Osteoblast (primary cell): ENCODE measurements around the gene CTPS2. TPM values are rescaled to one million over a fixed set of nuclear protein-coding genes. Genes with fewer than 3 reads are reported as not detected.

ENCODE experiments used
- DNase-seq: peaks from one replicate; pipeline ENCODE4 v3.0.0; 2011; ENCODE audit warnings: low spot score, mixed read lengths; ENCODE audit not compliant: insufficient read length; ENCODE audit errors: missing footprints
- H2AFZ ChIP-seq: 2 replicates; pipeline ENCODE4 v1.6.0; 2011; ENCODE audit warnings: mild to moderate bottlenecking, low read length
- H3K27ac ChIP-seq: 2 replicates; pipeline ENCODE4 v1.5.1; 2011; ENCODE audit warnings: mild to moderate bottlenecking, low read depth, low read length, moderate library complexity
- H3K27me3 ChIP-seq: 2 replicates; pipeline ENCODE4 v1.6.0; 2012; ENCODE audit warnings: mild to moderate bottlenecking, control low read depth, inconsistent platforms, low read length, moderate library complexity; ENCODE audit not compliant: insufficient read depth
- H3K36me3 ChIP-seq: 2 replicates; pipeline ENCODE4 v1.5.1; 2011; ENCODE audit warnings: mild to moderate bottlenecking, low read length, control low read depth, moderate library complexity; ENCODE audit not compliant: insufficient read depth
- H3K4me1 ChIP-seq: 2 replicates; pipeline ENCODE4 v1.5.1; 2011; ENCODE audit warnings: mild to moderate bottlenecking, low read length, control low read depth, moderate library complexity; ENCODE audit not compliant: insufficient read depth
- H3K4me2 ChIP-seq: 2 replicates; pipeline ENCODE4 v1.6.0; 2011; ENCODE audit warnings: mild to moderate bottlenecking, low read length; ENCODE audit not compliant: insufficient read depth
- H3K4me3 ChIP-seq: fragments of 200-600 bp; sonication (generic); 3 replicates; pipeline ENCODE4 v1.5.1; 2012; ENCODE audit warnings: mild to moderate bottlenecking, low read length, inconsistent platforms; ENCODE audit not compliant: insufficient read depth
- H3K79me2 ChIP-seq: 2 replicates; pipeline ENCODE4 v1.6.0; 2012; ENCODE audit warnings: mild to moderate bottlenecking, low read length, control low read depth, inconsistent platforms; ENCODE audit not compliant: insufficient read depth
- H3K9me3 ChIP-seq: 2 replicates; pipeline ENCODE4 v1.5.1; 2011; ENCODE audit warnings: low read depth, low read length, control low read depth
- H4K20me1 ChIP-seq: 2 replicates; pipeline ENCODE4 v1.6.0; 2012; ENCODE audit warnings: mild to moderate bottlenecking, low read length, control low read depth; ENCODE audit not compliant: insufficient read depth
- total RNA-seq: library from RNA; depleted of rRNA; stranded (reverse); fragments of >200 nt; gene quantifications from 2 replicates; pipeline ENCODE4 v1.2.3, GENCODE V29; 2012
- TF ChIP-seq, protein P1 (sequence below): IDR thresholded peaks from 2 replicates; pipeline ENCODE4 v1.5.1; 2011; ENCODE audit warnings: mild to moderate bottlenecking, low read depth, low read length, moderate library complexity; ENCODE audit errors: extremely low read depth

CTPS2 gene
- total RNA-seq, 1 donor = 8.0 TPM

DNA sequence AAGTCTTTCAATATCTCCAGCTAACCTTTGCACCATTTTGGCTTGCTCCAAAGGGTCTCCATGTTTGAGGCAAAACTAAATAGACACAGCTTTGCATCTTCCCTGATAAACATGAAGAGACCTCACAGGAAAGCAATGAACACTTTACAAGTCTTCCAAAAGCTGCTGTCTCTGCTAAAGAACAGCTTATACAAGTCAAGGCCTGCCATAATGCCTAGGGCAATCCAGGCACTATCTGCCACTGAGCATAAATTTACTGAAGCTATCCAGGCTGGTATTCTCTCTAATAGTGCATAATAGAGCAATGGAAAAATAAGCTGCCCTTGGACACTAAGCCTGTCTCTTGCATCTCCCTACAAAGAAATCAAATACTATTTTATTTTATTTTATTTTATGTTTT, 122.6 kb downstream of the CTPS2 start:
- TF ChIP-seq, protein P1, sequence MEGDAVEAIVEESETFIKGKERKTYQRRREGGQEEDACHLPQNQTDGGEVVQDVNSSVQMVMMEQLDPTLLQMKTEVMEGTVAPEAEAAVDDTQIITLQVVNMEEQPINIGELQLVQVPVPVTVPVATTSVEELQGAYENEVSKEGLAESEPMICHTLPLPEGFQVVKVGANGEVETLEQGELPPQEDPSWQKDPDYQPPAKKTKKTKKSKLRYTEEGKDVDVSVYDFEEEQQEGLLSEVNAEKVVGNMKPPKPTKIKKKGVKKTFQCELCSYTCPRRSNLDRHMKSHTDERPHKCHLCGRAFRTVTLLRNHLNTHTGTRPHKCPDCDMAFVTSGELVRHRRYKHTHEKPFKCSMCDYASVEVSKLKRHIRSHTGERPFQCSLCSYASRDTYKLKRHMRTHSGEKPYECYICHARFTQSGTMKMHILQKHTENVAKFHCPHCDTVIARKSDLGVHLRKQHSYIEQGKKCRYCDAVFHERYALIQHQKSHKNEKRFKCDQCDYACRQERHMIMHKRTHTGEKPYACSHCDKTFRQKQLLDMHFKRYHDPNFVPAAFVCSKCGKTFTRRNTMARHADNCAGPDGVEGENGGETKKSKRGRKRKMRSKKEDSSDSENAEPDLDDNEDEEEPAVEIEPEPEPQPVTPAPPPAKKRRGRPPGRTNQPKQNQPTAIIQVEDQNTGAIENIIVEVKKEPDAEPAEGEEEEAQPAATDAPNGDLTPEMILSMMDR = no peak
- H3K36me3 ChIP-seq = no peaks in the 10 kb centered on the region
- H3K9me3 ChIP-seq = no peaks in the 10 kb centered on the region
- H2AFZ ChIP-seq = no peak overlapping the region
- peaks cover 9% of the 10 kb centered on the region for H3K4me1 ChIP-seq
- H3K4me3 ChIP-seq = no peak overlapping the region
- peak overlapping the region; percentile 32 for H3K27ac ChIP-seq
- H3K27me3 ChIP-seq = no peaks in the 10 kb centered on the region
- no peaks in the 10 kb centered on the region for H4K20me1 ChIP-seq
- H3K79me2 ChIP-seq = no peaks in the 10 kb centered on the region
- no peak for DNase-seq
- H3K4me2 ChIP-seq = no peak overlapping the region

DNA sequence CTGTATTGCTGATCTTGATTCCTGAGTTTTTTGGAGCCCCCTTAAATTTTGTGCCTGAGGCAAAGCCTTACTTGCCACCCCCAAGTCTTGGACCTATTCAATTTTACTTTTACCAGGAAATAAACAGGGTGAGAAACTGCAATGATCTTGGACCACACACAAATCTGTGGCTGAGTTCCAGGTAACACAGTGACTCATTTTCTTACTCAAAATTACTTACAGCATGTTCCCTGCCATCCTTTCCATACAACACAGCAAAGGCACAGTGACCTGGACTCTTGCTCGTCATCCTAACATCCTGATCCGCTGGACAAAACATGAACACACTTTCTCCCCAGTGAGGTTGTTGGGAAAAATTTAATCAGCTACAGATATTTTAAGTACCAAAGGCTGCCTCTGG, 123.3 kb downstream of the CTPS2 start:
- Histone ChIP-seq H3K9me3 (no peaks in the 10 kb centered on the region), H3K36me3 (no peaks in the 10 kb centered on the region), H4K20me1 (no peaks in the 10 kb centered on the region), H3K4me1 (peaks cover 9% of the 10 kb centered on the region), H3K4me3 (no peak overlapping the region), H2AFZ (no peak overlapping the region), H3K27ac (peak overlapping the region; percentile 32), H3K4me2 (no peak overlapping the region), H3K27me3 (no peaks in the 10 kb centered on the region), H3K79me2 (no peaks in the 10 kb centered on the region)
- TF ChIP-seq, protein P1 = no peak
- DNase-seq = no peak

DNA sequence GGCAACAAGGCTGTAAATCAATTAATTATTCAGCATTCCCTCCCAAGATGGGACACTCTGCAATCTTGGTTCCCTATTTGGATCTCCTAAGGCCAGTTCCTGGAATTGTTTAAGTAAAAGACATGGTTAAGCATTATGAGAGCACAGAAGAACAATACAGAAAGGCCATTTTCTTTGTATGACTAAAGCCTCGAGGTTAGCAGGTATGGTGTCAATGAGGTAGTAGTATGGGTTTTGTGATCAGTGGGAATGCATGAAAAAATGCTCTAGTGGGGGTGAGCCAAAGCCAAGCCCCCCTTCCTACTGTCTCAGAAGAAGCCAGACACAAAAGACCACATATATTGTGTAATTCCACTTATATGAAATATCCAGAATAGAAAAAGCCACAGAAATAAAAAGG, 124.2 kb downstream of the CTPS2 start:
- TF ChIP-seq, protein P1 = no peak
- H3K4me1 ChIP-seq = peaks cover 9% of the 10 kb centered on the region
- no peak overlapping the region for H2AFZ ChIP-seq
- H4K20me1 ChIP-seq = no peaks in the 10 kb centered on the region
- H3K9me3 ChIP-seq = no peaks in the 10 kb centered on the region
- no peak overlapping the region for H3K4me2 ChIP-seq
- no peak overlapping the region for H3K4me3 ChIP-seq
- DNase-seq = no peak
- H3K27ac ChIP-seq = no peak overlapping the region
- no peaks in the 10 kb centered on the region for H3K79me2 ChIP-seq
- H3K36me3 ChIP-seq = no peaks in the 10 kb centered on the region
- H3K27me3 ChIP-seq = no peaks in the 10 kb centered on the region

DNA sequence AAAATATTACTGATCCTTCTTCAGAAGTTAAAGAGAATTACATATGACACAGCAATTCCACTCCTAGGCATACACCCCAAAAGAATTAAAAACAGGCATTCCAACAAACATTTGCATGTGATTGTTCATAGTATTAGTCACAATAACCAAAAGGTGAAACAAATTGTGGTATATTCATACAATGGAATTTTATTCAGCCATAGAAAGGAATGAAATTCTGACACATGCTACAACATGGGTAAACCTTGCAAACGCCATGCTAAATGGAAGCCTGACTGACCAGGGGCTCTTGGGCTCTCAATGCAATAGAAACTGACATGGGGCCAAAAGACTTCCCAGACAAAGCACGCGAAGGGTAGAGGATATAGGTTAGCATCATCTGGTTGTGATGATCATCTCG, 124.6 kb downstream of the CTPS2 start:
- no peaks in the 10 kb centered on the region for H3K27me3 ChIP-seq
- no peak for DNase-seq
- peaks cover 9% of the 10 kb centered on the region for H3K4me1 ChIP-seq
- H3K27ac ChIP-seq = no peak overlapping the region
- H3K9me3 ChIP-seq = no peaks in the 10 kb centered on the region
- no peaks in the 10 kb centered on the region for H3K36me3 ChIP-seq
- no peak overlapping the region for H3K4me3 ChIP-seq
- no peak overlapping the region for H3K4me2 ChIP-seq
- H2AFZ ChIP-seq = no peak overlapping the region
- no peaks in the 10 kb centered on the region for H3K79me2 ChIP-seq
- no peaks in the 10 kb centered on the region for H4K20me1 ChIP-seq
- TF ChIP-seq, protein P1 = no peak
